Activated CD8-positive, alpha-beta T cell treated with anti-CD3 and anti-CD28 coated beads for 36 hours (primary cell): ENCODE measurements around the gene CDH12. TPM values are rescaled to one million over a fixed set of nuclear protein-coding genes. Genes with fewer than 3 reads are reported as not detected.
"Not testable (repeated sequence)": the region's sequence is repeated elsewhere in the genome, so short reads cannot be mapped to it uniquely, and the experiment has no call there.

Source experiments
- ATAC-seq: fragments of 200-7000 bp; cut with Tn5 transposase; one replicate; pipeline ENCODE4 v1.10.0; 2021; ENCODE audit warnings: mild to moderate bottlenecking, moderate library complexity
- CTCF ChIA-PET: fragments of 350-600 bp; sonication (Branson Sonifier 250); formaldehyde crosslinking; loops from one replicate; lab custom pipeline; 2021; ENCODE audit warnings: antibody characterized with exemption; lab: Charles Lee
- POLR2A ChIA-PET: fragments of 350-600 bp; sonication (Branson Sonifier 250); formaldehyde crosslinking; loops from one replicate; lab custom pipeline; 2021; ENCODE audit warnings: antibody characterized with exemption; lab: Charles Lee
- DNase-seq: peaks from one replicate; pipeline ENCODE4 v3.0.0-alpha.2; 2020
- H3K27ac Mint-ChIP-seq: one replicate; pipeline ENCODE4 v1.8.0; 2021; ENCODE audit warnings: mild to moderate bottlenecking, mixed read lengths
- H3K27me3 Mint-ChIP-seq: one replicate; pipeline ENCODE4 v1.8.0; 2021; ENCODE audit warnings: mixed read lengths
- H3K36me3 Mint-ChIP-seq: one replicate; pipeline ENCODE4 v1.8.0; 2021; ENCODE audit warnings: low read depth, mixed read lengths
- H3K4me1 Mint-ChIP-seq: one replicate; pipeline ENCODE4 v1.8.0; 2021; ENCODE audit warnings: low read depth, mixed read lengths
- H3K4me3 Mint-ChIP-seq: one replicate; pipeline ENCODE4 v1.8.0; 2021; ENCODE audit warnings: mild to moderate bottlenecking, moderate library complexity, mixed read lengths
- H3K9me3 Mint-ChIP-seq: one replicate; pipeline ENCODE4 v1.8.0; 2021; ENCODE audit warnings: mixed read lengths
- CTCF ChIP-seq: fragments of 200-600 bp; IDR thresholded peaks from one replicate; pipeline ENCODE4 v1.8.0; 2022; ENCODE audit warnings: antibody characterized with exemption, mild to moderate bottlenecking
- intact Hi-C: fragments of 100-400 bp; cut with micrococcal nuclease; formaldehyde crosslinking; loops from one replicate; pipeline ENCODE4 v1.10.0; 2022
- total RNA-seq, 2 experiments: library from RNA; stranded (reverse); gene quantifications; one replicate each; pipeline ENCODE4 v1.2.3, GENCODE V29; 2021

The CDH12 gene
- total RNA-seq, 2 experiments from 2014 or later: not detected

- ATAC-seq: no peak
- H3K9me3 Mint-ChIP-seq: peaks cover 10% of the 10 kb centered on the region
These were observed 43.0 kb upstream of the CDH12 start for GRCh38 chr5:22896152-22896551.

GRCh38 chr5:22892441-22892840 lies 39.3 kb upstream of the CDH12 start:
- no peak for DNase-seq
- peaks cover 8% of the 10 kb centered on the region for H3K9me3 Mint-ChIP-seq
- H3K27ac Mint-ChIP-seq: no peak overlapping the region
- ATAC-seq: no peak
- POLR2A ChIA-PET: no interaction called here
- no peak overlapping the region for H3K4me3 Mint-ChIP-seq
- no peak for TF ChIP-seq CTCF
- no peaks in the 10 kb centered on the region for H3K27me3 Mint-ChIP-seq
- H3K4me1 Mint-ChIP-seq: no peaks in the 10 kb centered on the region
- intact Hi-C loops: no loop called here
- CTCF ChIA-PET: no interaction called here
- no peaks in the 10 kb centered on the region for H3K36me3 Mint-ChIP-seq

More at GRCh38 chr5:22896152-22896551, 43.0 kb upstream of the CDH12 start:
- H3K4me3 Mint-ChIP-seq: no peak overlapping the region
- CTCF ChIA-PET: no interaction called here
- no peaks in the 10 kb centered on the region for H3K4me1 Mint-ChIP-seq
- no peak for DNase-seq
- intact Hi-C loops: no loop called here
- H3K27ac Mint-ChIP-seq: no peak overlapping the region
- H3K36me3 Mint-ChIP-seq: no peaks in the 10 kb centered on the region
- H3K27me3 Mint-ChIP-seq: no peaks in the 10 kb centered on the region
- TF ChIP-seq CTCF: no peak
- POLR2A ChIA-PET: no interaction called here

GRCh38 chr5:22889720-22890119 lies 36.6 kb upstream of the CDH12 start:
- H3K4me1 Mint-ChIP-seq: no peaks in the 10 kb centered on the region
- no peak overlapping the region for H3K27ac Mint-ChIP-seq
- intact Hi-C loops: no loop called here
- ATAC-seq (no peak), DNase-seq (no peak)
- ChIA-PET POLR2A (no interaction called here), CTCF (no interaction called here)
- peaks cover 11% of the 10 kb centered on the region for H3K9me3 Mint-ChIP-seq
- H3K36me3 Mint-ChIP-seq: no peaks in the 10 kb centered on the region
- H3K4me3 Mint-ChIP-seq: no peak overlapping the region
- no peak for TF ChIP-seq CTCF
- no peaks in the 10 kb centered on the region for H3K27me3 Mint-ChIP-seq

GRCh38 chr5:22887566-22887965 lies 34.4 kb upstream of the CDH12 start:
- H3K36me3 Mint-ChIP-seq: no peaks in the 10 kb centered on the region

GRCh38 chr5:22858911-22859310 lies 5.8 kb upstream of the CDH12 start:
- DNase-seq, H3K9me3 Mint-ChIP-seq, H3K4me3 Mint-ChIP-seq, CTCF ChIA-PET, H3K27me3 Mint-ChIP-seq, H3K4me1 Mint-ChIP-seq, intact Hi-C loops, H3K36me3 Mint-ChIP-seq, H3K27ac Mint-ChIP-seq, ATAC-seq, POLR2A ChIA-PET: not testable (repeated sequence)

More at GRCh38 chr5:22887566-22887965, 34.4 kb upstream of the CDH12 start:
- no peak for ATAC-seq
- no peak for TF ChIP-seq CTCF
- Mint-ChIP-seq H3K9me3 (peaks cover 11% of the 10 kb centered on the region), H3K27ac (no peak overlapping the region), H3K4me3 (no peak overlapping the region), H3K27me3 (no peaks in the 10 kb centered on the region), H3K4me1 (no peaks in the 10 kb centered on the region)
- CTCF ChIA-PET: no interaction called here
- POLR2A ChIA-PET: no interaction called here
- intact Hi-C loops: no loop called here
- DNase-seq: no peak

GRCh38 chr5:22855824-22856223 lies 2.7 kb upstream of the CDH12 start:
- Mint-ChIP-seq H3K9me3 (peaks cover 2% of the 10 kb centered on the region), H3K4me3 (no peak overlapping the region), H3K27ac (no peak overlapping the region), H3K36me3 (no peaks in the 10 kb centered on the region), H3K27me3 (peaks cover 2% of the 10 kb centered on the region), H3K4me1 (peaks cover 6% of the 10 kb centered on the region)
- CTCF ChIA-PET: no interaction called here
- DNase-seq (no peak), ATAC-seq (no peak)
- intact Hi-C loops: no loop called here
- no peak for TF ChIP-seq CTCF
- POLR2A ChIA-PET: no interaction called here
